Kidney epithelial cell (primary cell): ENCODE results near the gene PNLIP. TPM values are rescaled to one million over a fixed set of nuclear protein-coding genes. Genes with fewer than 3 reads are reported as not detected.

Experiments
- DNase-seq: peaks from one replicate; pipeline ENCODE4 v3.0.0-alpha.2; 2010; ENCODE audit warnings: low read depth
- H3K27me3 ChIP-seq: 2 replicates; pipeline ENCODE4 v1.6.0; 2011; ENCODE audit warnings: low read length; ENCODE audit not compliant: control insufficient read depth, insufficient read depth
- H3K36me3 ChIP-seq: 2 replicates; pipeline ENCODE4 v1.5.1; 2011; ENCODE audit warnings: low read length; ENCODE audit not compliant: control insufficient read depth, insufficient read depth
- H3K4me3 ChIP-seq: 2 replicates; pipeline ENCODE4 v1.5.1; 2011; ENCODE audit warnings: low read depth, mild to moderate bottlenecking, control low read depth, low read length
- CTCF ChIP-seq: IDR thresholded peaks from 2 replicates; pipeline ENCODE4 v1.5.1; 2011; ENCODE audit warnings: mild to moderate bottlenecking, moderate library complexity, low read length, control low read depth, inconsistent platforms; ENCODE audit not compliant: insufficient read depth, poor library complexity, severe bottlenecking
- total RNA-seq: library from RNA; depleted of rRNA; stranded (reverse); fragments of >200 nt; gene quantifications from 2 replicates; pipeline ENCODE4 v1.2.3, GENCODE V29; 2015

PNLIP gene
- total RNA-seq, 1 donor from 2014 or later: not detected

- Histone ChIP-seq H3K36me3 (no peaks in the 10 kb centered on the region), H3K4me3 (no peak overlapping the region), H3K27me3 (no peaks in the 10 kb centered on the region)
- TF ChIP-seq CTCF: no peak
- no peak for DNase-seq
These were observed 57.1 kb downstream of the PNLIP start for GRCh38 chr10:116602648-116603400.

GRCh38 chr10:116606061-116606483 is 60.3 kb downstream of the PNLIP start:
- Histone ChIP-seq H3K36me3 (no peaks in the 10 kb centered on the region), H3K27me3 (peaks cover 2% of the 10 kb centered on the region), H3K4me3 (no peak overlapping the region)
- no peak for TF ChIP-seq CTCF
- DNase-seq: no peak

GRCh38 chr10:116607336-116607735 is 61.6 kb downstream of the PNLIP start:
- Histone ChIP-seq H3K4me3 (no peak overlapping the region), H3K36me3 (no peaks in the 10 kb centered on the region), H3K27me3 (peaks cover 2% of the 10 kb centered on the region)
- DNase-seq: no peak
- no peak for TF ChIP-seq CTCF

GRCh38 chr10:116608686-116609594 is 63.2 kb downstream of the PNLIP start:
- H3K36me3 ChIP-seq: no peaks in the 10 kb centered on the region
- peak overlapping the region; percentile 65 for H3K4me3 ChIP-seq

GRCh38 chr10:116610443-116611152 is 64.9 kb downstream of the PNLIP start:
- no peak overlapping the region for H3K4me3 ChIP-seq
- no peak for TF ChIP-seq CTCF
- peaks cover 2% of the 10 kb centered on the region for H3K27me3 ChIP-seq
- DNase-seq: no peak
- H3K36me3 ChIP-seq: no peaks in the 10 kb centered on the region

More at GRCh38 chr10:116608686-116609594, 63.2 kb downstream of the PNLIP start:
- DNase-seq: no peak
- peaks cover 2% of the 10 kb centered on the region for H3K27me3 ChIP-seq
- no peak for TF ChIP-seq CTCF
